ENCODE data around the gene IL17RA.

The IL17RA gene

DNA sequence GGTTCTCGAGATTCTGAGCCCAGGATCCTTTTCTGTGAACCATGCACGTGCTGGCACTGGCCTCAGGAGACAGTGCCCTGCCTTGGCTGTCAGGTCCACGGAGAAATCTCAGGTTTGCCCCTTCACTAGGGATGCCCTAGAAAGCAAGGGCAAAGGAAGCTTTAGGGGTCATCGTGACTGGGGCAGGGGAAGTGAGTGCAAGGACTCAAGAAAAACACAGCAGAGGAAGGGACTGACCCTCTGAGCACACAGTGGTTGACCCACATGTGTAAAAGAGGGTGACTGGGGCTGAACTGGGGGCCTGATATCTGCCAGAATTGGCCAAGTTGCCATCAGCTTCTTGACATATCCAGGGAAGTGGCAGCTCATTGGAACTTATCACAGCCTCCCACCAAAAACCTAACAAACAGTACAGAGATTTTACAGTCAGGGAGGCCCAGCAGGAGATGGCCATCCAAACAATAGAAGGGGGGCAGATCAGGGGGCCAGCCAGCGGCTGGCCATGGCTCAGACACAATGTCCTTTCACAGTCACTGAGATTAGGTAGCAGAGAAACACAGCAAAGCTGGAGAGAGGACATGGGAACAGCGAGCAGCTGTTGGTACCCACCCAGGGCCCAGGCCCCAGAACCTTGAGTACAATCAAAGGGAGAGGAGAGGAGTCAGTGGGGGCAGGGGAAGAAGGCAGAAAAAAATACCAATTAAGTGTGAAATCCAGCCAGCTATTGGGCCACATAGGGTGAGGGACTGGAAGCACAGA is 32.0 kb downstream of the IL17RA start:
- Histone ChIP-seq H3K4me1 (ENCODE audit: control insufficient read depth in 1 of 2, insufficient read depth in 1 of 2, low read depth in 1 of 2, low read length in 1 of 2) (peaks cover 86 to 96% of the 10 kb centered on the region in 2 experiments), H3K36me3 (peaks cover 38% of the 10 kb centered on the region), H3K4me3 (ENCODE audit: low read depth in 1 of 2, low read length in 1 of 2) (peak overlapping the region; percentile 69 to 77), H3K9me3 (no peaks in the 10 kb centered on the region), H3K27ac (peak overlapping the region; percentile 91), H3K27me3 (peaks cover 26% of the 10 kb centered on the region)
- TF ChIP-seq, protein P1, sequence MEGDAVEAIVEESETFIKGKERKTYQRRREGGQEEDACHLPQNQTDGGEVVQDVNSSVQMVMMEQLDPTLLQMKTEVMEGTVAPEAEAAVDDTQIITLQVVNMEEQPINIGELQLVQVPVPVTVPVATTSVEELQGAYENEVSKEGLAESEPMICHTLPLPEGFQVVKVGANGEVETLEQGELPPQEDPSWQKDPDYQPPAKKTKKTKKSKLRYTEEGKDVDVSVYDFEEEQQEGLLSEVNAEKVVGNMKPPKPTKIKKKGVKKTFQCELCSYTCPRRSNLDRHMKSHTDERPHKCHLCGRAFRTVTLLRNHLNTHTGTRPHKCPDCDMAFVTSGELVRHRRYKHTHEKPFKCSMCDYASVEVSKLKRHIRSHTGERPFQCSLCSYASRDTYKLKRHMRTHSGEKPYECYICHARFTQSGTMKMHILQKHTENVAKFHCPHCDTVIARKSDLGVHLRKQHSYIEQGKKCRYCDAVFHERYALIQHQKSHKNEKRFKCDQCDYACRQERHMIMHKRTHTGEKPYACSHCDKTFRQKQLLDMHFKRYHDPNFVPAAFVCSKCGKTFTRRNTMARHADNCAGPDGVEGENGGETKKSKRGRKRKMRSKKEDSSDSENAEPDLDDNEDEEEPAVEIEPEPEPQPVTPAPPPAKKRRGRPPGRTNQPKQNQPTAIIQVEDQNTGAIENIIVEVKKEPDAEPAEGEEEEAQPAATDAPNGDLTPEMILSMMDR (IDR thresholded peaks at IDR 0.05): no peak

DNA sequence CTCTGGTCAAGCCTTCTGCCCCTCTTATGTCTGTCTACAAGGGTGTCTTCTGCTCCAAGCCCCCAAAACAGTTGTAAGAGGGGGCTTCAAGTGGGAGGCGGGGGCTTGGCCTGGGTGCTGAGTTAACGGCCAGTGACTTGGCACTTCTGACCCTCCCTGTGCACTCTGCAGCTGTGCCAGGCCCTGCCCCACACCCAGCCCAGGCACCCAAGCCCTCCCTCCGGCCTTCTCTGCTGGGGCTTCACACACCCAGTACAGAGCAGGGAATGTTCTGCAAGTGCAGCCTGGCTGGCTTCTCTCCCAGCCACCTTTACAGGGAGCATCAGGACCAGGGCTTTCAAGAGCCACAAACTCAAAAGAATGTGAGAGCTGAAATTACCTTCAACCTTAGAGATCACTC is 32.6 kb downstream of the IL17RA start:
- Histone ChIP-seq H3K4me3 (ENCODE audit: low read depth in 1 of 2, low read length in 1 of 2) (peak overlapping the region; percentile 69 to 77), H3K27me3 (peaks cover 32% of the 10 kb centered on the region), H3K9me3 (no peaks in the 10 kb centered on the region), H3K4me1 (ENCODE audit: control insufficient read depth in 1 of 2, insufficient read depth in 1 of 2, low read depth in 1 of 2, low read length in 1 of 2) (peaks cover 84 to 93% of the 10 kb centered on the region in 2 experiments), H3K27ac (peak overlapping the region; percentile 91), H3K36me3 (peaks cover 31% of the 10 kb centered on the region)
- TF ChIP-seq, protein P1 (IDR thresholded peaks at IDR 0.05): no peak

DNA sequence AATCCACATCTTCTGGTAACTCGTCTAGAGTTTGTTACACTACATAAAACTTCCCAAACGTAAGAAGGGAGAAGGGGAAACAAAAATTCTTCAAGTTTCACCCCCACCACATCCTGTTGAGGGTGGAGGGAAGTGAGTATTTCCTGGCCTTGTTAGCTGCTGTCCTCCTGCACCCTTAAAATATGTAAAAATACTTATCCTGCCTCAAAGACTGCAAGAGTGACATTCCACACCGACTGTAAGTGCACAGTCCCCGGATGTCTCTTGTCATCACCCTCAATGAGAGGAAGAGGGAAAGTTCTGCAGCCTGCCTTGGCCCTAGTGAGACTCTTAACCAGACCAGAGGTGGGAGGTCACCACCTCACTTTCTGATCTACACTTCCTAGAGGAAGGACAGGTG is 33.1 kb downstream of the IL17RA start:
- Histone ChIP-seq H3K27ac (peak overlapping the region; percentile 91), H3K9me3 (no peaks in the 10 kb centered on the region), H3K36me3 (peaks cover 28% of the 10 kb centered on the region), H3K27me3 (peaks cover 37% of the 10 kb centered on the region), H3K4me3 (ENCODE audit: low read depth in 1 of 2, low read length in 1 of 2) (peak overlapping the region; percentile 69 to 77), H3K4me1 (ENCODE audit: control insufficient read depth in 1 of 2, insufficient read depth in 1 of 2, low read depth in 1 of 2, low read length in 1 of 2) (peaks cover 79 to 89% of the 10 kb centered on the region in 2 experiments)
- TF ChIP-seq, protein P1 (IDR thresholded peaks at IDR 0.05): no peak

DNA sequence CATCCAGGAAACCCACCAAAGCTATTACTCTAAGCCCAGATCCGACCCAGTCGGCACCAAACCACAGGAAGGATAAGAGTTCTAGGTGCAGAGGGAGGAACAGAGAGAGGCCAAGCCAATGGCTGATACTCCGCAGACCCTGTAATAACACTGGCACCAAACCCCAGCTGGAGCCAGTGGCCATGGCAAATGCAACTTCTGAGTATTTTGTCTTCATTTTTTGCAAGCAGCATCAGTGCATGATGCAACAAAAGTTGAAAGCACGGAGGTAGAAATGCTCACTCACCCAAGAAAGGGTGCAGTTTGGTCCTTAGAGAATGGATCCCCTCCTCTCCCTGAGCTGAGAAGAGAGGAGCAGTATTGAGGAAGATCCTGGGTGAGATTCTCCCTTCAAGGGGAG is 33.5 kb downstream of the IL17RA start:
- peaks cover 74 to 85% of the 10 kb centered on the region in 2 experiments for H3K4me1 ChIP-seq (ENCODE audit: control insufficient read depth in 1 of 2, insufficient read depth in 1 of 2, low read depth in 1 of 2, low read length in 1 of 2)
- peak overlapping the region; percentile 69 to 77 for H3K4me3 ChIP-seq (ENCODE audit: low read depth in 1 of 2, low read length in 1 of 2)
- H3K9me3 ChIP-seq: no peaks in the 10 kb centered on the region
- H3K36me3 ChIP-seq: peaks cover 24% of the 10 kb centered on the region
- H3K27me3 ChIP-seq: peaks cover 42% of the 10 kb centered on the region
- TF ChIP-seq, protein P1 (IDR thresholded peaks at IDR 0.05): no peak
- peak overlapping the region; percentile 91 for H3K27ac ChIP-seq

DNA sequence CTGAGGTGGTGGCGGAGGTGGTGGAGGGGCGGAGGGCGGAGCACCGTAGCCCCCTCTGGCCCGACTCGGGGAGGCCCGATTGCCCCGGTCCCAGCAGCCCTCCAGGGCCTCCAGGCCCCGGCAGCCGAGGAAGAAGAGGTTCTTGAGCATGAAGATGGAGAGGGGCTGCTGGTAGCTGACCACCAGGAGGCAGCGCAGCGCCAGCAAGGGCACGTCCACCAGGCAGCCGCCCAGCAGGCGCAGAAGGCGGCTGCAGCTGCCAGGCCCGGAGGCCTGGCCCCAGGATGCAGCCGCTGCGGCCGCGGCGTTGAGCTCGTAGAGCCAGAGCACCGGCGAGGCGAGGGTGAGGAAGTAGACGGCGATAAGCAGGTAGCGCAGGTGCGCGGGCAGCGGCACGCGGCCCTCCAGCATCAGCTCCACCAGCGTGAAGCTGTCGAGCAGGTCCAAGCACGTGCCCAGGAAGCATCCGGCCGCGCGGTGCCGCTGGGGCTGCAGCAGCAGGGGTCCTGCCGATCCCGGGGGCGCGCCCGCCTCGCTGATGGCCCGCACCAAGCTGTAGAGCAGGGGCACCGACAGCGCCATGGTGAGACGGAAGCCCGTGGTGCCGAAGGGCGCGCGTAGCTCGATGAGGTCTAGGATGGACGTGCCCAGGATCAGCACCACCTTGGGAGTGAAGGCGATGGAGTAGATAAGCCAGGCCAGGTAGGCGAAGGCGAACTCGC is 34.8 kb downstream of the IL17RA start:
- peaks cover 61 to 72% of the 10 kb centered on the region in 2 experiments for H3K4me1 ChIP-seq (ENCODE audit: control insufficient read depth in 1 of 2, insufficient read depth in 1 of 2, low read depth in 1 of 2, low read length in 1 of 2)
- peaks cover 11% of the 10 kb centered on the region for H3K36me3 ChIP-seq
- peak overlapping the region; percentile 69 to 77 for H3K4me3 ChIP-seq (ENCODE audit: low read depth in 1 of 2, low read length in 1 of 2)
- H3K27me3 ChIP-seq: peaks cover 55% of the 10 kb centered on the region
- no peak overlapping the region for H3K27ac ChIP-seq
- no peaks in the 10 kb centered on the region for H3K9me3 ChIP-seq
- TF ChIP-seq, protein P1 (IDR thresholded peaks at IDR 0.05): peak; percentile 25

All from neutrophil (primary cell).